ENCODE measurements around the gene HDAC11.
"Not testable (repeated sequence)": the region's sequence is repeated elsewhere in the genome, so short reads cannot be mapped to it uniquely, and the experiment has no call there.

Gene HDAC11

GRCh38 chr3:13493867-13494441, 13.8 kb downstream of the HDAC11 start:
- DNase-seq, result no peak

GRCh38 chr3:13494463-13495350, 14.6 kb downstream of the HDAC11 start:
- DNase-seq, result peak in 1 of 2 donors; percentile 17

DNA sequence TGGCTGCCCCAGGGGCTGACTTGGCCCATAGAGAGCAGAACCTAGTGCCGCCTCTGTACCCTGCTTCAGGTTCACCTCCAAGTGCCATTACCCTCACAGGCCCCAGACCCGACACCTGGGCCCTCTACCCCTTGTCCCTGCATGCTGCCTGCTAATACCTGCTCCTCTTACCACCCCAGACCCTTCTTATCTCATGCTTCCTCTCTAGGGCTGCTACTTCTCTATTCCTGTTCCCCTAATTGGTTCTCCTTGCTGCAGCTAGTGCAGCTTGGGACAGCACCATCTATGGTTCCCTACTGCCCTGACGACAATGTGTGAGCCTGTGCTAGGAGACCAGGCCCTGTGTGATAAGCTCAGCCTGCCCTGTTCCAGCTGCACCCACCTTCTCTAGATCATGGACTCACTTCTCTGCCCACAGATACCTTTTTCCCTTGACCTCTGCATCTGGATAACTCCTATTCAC, 15.3 kb downstream of the HDAC11 start:
- DNase-seq, result peak; percentile 16 to 41

GRCh38 chr3:13495921-13496723, 16.0 kb downstream of the HDAC11 start:
- DNase-seq, result peak; percentile 77 to 81

- no peak for DNase-seq
Measured at GRCh38 chr3:13496879-13497278, 16.8 kb downstream of the HDAC11 start.

DNA sequence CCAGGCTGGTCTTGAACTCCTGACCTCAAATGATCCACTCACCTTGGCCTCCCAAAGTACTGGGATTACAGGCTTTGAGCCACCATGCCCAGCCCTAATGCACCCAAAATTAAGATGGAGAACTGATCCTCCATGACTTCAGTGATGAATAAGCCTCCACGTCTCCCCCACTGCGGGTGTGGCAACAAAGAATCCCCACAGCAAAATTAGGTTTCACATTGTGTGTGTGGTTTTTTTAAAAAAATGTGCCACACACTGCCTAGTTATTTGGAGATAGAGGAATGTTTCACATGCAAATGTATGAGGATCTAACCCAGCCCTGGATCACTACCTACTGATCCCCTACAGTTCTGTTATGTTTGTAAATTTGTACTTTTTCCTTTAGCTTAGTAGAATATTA, 17.3 kb downstream of the HDAC11 start:
- DNase-seq, result no peak

GRCh38 chr3:13498354-13499060, 18.4 kb downstream of the HDAC11 start:
- DNase-seq, result no peak

- DNase-seq, result not testable (repeated sequence)
Measured at GRCh38 chr3:13499246-13499645, 19.1 kb downstream of the HDAC11 start.

- no peak for DNase-seq
Measured at GRCh38 chr3:13500133-13500885, 20.2 kb downstream of the HDAC11 start.

DNA sequence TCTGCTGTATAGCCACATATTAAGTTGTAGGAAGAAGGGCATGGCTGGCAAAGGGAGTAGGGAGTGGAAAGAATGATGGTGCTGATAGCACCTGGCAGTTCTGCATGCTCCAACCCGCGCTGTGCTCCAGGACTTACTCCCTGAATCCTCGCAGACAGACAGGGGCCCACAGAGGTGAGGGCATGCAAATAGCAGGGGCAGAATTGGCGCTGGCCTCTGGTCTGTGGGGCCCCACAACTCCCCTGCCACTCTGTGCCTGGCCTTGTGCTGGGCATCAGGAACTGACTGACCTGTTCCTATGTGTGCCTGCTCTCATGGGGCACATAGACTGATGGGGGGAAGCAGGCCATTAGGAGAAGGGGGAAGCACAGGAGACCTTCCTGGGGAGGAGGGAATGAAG, 20.9 kb downstream of the HDAC11 start:
- no peak for DNase-seq

DNA sequence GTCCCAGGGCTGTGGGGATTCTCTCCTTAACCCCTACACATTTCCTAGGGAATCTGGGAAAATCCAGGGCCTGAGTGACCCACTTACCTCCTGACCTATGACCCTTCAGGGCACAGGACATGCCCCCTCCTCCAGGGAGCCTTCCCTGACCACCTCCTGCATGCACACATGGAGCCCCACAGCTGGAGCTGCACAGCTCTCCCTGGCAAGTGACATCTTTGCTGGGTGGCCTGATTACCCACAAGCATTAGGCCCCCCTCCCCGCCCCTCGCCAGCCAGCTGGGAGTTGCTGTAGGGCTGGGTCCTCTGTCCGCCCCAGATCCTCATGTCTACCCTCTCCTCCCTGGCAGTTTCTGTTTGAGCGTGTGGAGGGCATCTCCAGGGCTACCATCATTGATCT, 21.4 kb downstream of the HDAC11 start:
- no peak for DNase-seq

- no peak for DNase-seq
Measured at GRCh38 chr3:13501958-13502790, 22.1 kb downstream of the HDAC11 start.

- DNase-seq, result no peak
Measured at GRCh38 chr3:13502791-13503060, 22.6 kb downstream of the HDAC11 start.

GRCh38 chr3:13504161-13504831, 24.2 kb downstream of the HDAC11 start:
- DNase-seq, result no peak

- DNase-seq, result no peak
Measured at GRCh38 chr3:13505147-13506130, 25.3 kb downstream of the HDAC11 start.

DNA sequence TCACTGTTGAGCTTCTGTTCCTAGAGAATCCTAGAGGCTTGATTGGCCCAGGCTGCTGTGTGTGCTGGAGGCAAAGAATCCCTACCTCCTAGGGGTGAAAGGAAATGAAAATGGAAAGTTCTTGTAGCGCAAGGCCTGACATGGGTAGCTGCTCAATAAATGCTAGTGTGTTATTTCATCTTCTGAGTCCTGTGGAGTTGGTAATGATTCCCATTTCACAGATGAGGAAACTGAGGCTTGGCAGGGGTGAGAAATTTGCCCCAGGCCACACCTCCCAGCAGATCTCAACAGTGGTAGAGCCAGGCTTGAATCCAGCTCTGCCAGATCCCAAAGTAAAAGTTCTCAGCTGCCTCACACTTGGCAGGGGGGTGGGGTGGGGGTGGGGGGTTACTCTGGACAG, 26.1 kb downstream of the HDAC11 start:
- DNase-seq, result no peak

GRCh38 chr3:13506680-13507079, 26.6 kb downstream of the HDAC11 start:
- no peak for DNase-seq

DNA sequence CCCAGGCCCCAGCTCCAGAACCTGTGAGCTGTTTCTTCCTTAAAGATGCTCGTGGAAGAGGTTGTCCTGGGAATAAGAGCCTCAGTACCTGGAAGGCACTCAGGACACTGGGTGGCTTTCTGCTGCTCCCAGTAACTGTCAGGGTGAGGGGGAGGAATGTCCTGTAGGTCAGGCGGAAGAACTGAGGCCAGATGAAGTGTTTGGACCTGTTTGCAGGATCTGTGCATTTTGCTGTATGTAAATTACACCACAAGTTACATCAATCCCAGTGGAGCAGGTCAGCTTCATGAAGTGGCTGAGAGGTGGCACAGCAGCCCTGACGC, 27.1 kb downstream of the HDAC11 start:
- DNase-seq, result no peak

- DNase-seq, result no peak
Measured at GRCh38 chr3:13507570-13508339, 27.6 kb downstream of the HDAC11 start.

Data from inflammatory macrophage (primary cell).